ENCODE data around the gene CACNA1G.
A peak's percentile ranks its signal among the peaks of the same experiment; 100 is the strongest.

Gene CACNA1G

DNA sequence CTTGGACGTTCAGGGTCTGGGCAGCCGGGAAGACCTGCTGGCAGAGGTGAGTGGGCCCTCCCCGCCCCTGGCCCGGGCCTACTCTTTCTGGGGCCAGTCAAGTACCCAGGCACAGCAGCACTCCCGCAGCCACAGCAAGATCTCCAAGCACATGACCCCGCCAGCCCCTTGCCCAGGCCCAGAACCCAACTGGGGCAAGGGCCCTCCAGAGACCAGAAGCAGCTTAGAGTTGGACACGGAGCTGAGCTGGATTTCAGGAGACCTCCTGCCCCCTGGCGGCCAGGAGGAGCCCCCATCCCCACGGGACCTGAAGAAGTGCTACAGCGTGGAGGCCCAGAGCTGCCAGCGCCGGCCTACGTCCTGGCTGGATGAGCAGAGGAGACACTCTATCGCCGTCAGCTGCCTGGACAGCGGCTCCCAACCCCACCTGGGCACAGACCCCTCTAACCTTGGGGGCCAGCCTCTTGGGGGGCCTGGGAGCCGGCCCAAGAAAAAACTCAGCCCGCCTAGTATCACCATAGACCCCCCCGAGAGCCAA lies 65.6 kb downstream of the CACNA1G start:
- TF ChIP-seq, protein P1, sequence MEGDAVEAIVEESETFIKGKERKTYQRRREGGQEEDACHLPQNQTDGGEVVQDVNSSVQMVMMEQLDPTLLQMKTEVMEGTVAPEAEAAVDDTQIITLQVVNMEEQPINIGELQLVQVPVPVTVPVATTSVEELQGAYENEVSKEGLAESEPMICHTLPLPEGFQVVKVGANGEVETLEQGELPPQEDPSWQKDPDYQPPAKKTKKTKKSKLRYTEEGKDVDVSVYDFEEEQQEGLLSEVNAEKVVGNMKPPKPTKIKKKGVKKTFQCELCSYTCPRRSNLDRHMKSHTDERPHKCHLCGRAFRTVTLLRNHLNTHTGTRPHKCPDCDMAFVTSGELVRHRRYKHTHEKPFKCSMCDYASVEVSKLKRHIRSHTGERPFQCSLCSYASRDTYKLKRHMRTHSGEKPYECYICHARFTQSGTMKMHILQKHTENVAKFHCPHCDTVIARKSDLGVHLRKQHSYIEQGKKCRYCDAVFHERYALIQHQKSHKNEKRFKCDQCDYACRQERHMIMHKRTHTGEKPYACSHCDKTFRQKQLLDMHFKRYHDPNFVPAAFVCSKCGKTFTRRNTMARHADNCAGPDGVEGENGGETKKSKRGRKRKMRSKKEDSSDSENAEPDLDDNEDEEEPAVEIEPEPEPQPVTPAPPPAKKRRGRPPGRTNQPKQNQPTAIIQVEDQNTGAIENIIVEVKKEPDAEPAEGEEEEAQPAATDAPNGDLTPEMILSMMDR (IDR thresholded peaks at IDR 0.05; ENCODE audit: low read depth, low read length, missing control alignments) = peak; percentile 82
- H3K4me3 ChIP-seq (replicated peaks; ENCODE audit: low read depth, low read length) = no peak overlapping the region
- DNase-seq (ENCODE audit: extremely low read depth, low read depth) = peak; percentile 42

DNA sequence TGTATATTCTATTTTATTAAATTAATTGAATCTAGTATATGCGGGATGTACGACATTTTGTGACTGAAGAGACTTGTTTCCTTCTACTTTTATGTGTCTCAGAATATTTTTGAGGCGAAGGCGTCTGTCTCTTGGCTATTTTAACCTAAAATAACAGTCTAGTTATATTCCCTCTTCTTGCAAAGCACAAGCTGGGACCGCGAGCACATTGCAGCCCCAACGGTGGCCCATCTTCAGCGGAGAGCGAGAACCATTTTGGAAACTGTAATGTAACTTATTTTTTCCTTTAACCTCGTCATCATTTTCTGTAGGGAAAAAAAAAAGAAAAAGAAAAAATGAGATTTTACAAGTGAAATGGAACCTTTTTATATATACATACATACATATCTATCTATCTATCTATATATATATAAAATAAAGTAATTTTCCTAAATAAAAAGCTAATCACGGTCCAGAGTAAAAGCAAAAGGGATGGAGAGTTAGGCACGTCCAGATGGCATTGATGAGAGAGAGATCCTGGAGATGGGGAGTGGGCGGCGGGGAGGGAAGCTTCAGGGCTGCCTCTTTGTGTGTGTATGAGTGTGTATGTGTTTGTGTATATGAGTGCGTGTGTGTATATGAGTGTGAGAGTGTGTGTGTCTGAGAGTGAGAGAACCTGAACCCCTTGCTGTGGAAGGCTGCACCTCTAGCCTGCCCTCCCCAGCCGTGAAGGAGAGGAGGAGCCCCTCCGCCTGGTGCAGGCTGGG lies 66.7 kb downstream of the CACNA1G start:
- TF ChIP-seq, protein P1 (IDR thresholded peaks at IDR 0.05; ENCODE audit: low read depth, low read length, missing control alignments) = no peak
- DNase-seq (ENCODE audit: extremely low read depth, low read depth) = no peak
- H3K4me3 ChIP-seq (replicated peaks; ENCODE audit: low read depth, low read length) = no peak overlapping the region

DNA sequence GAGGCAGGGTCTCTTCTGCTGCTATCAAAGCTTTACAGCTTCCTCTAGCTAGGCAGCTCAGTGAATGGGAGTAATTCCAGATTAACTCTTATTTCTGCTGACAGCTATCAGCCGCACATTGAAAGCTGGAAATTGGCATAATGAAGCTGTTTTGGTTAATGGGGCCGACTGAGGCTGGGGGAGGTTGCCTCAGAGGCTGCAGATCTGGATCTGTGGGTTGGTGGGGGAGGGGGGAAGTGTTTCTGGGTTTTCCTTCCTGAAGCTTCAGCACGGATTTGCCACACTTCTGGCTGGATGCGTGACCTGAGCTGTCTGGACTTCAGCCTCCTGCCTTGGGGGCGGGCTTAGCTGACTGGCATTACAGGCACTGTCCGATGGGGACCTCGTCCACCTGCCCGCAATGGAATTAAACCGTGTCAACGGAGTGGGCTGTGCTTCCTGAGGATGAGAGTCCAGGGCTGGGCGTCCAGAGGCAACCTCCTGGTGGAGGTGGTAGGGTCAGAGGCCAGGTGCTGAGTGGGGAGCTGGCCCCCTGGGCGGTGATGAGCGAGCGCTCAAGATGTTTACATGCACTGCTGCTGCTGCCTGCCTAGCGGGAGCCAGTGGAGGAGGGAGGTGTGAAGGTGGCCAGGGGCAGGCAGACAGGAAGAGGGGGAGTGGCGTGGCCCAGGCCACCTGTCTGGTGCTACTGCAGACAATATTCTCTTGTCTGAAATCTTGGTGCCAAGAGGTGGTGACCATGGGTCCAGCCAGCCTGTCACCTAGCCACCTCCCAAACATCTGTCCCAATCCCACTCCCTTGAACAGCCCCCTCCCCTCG lies 67.5 kb downstream of the CACNA1G start:
- no peak for DNase-seq (ENCODE audit: extremely low read depth, low read depth)
- TF ChIP-seq, protein P1 (IDR thresholded peaks at IDR 0.05; ENCODE audit: low read depth, low read length, missing control alignments) = no peak
- H3K4me3 ChIP-seq (replicated peaks; ENCODE audit: low read depth, low read length) = no peak overlapping the region

DNA sequence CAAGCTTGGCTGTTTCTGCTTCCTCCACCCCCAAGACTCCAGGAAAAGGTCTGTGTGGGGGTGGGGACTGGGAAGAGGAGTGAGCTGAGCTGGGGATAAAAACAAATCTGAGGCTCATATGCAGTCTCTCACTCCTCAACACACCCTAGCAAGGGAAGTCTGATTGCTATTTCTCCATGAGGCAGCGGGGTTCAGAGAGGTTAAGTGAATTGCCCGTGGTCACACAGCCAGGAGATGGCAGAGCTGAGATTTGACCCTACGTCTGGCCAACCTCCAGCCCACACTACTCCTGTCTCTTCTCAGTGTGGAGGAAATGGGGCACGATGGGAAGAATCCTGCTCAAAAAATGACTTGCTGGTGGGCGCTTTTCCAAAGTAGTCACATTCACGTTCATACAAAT lies 69.4 kb downstream of the CACNA1G start:
- no peak overlapping the region for H3K4me3 ChIP-seq (replicated peaks; ENCODE audit: low read depth, low read length)
- TF ChIP-seq, protein P1 (IDR thresholded peaks at IDR 0.05; ENCODE audit: low read depth, low read length, missing control alignments) = no peak
- DNase-seq (ENCODE audit: extremely low read depth, low read depth) = no peak

DNA sequence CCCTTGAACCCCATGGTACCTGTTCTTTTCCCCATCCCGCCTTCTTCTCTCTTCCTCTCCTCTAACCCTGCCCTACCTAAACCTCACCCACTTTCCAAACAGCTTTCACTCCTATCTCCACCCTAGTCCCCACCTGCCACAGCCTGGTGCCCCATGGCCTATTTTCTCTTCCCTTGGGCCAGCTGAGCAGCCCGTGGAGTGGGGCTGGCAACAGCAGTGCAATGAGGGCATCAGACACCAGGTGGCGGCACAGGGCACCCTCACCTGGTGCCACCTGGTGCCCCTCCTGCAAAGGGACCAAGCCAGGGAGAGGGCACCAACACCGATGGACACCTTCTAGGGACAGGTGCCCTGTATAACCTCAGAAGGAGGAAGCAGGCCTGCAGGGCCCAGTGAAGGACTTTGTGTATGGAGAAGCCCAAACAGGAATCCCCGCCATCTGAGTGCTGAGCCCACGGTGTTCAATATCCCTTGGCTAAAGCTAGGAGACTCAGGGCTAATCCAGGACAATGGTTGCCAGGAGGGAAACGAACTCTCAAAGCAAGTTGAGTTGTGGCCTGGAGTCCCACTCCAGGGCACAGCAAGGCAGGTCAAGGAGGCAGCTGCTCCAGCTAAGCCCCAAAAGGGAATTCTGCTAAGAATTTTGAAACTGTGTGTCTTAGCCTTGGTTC lies 70.1 kb downstream of the CACNA1G start:
- TF ChIP-seq, protein P1 (IDR thresholded peaks at IDR 0.05; ENCODE audit: low read depth, low read length, missing control alignments) = peak; percentile 83
- no peak for DNase-seq (ENCODE audit: extremely low read depth, low read depth)

DNA sequence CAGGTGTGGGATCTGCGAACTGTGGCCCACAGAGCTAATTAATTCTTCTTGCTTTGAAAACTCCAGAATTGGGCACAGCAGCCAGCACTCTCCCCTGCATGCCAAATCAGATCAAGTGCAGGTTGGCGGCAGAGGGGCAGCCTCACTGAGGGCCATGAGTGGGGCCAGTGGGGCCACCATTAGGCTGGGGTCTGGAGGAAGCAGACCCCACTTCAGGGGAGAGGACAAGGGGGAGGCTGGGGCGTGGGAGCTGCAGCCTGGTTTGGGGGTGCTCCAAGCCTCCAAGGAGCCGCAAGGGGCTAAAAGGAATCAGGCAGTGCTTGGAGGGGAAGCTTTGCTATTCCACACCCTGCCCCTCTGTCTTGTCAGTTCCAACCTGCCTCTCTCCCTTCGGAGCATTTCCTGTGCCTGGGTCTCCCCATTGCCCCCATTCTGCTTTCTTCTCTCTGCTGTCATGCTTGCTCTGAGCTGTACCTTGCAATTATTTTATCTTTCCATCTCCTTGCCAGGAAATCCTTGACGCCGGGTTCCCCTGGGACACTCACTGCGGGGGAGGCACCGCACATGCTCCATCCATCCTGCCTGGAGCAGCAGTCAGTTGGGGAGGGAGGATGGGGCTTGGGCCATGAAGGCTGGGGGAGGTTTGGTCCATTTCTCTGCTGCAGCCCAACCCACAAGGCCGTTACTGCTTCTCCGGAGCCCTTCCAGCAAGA lies 70.8 kb downstream of the CACNA1G start:
- TF ChIP-seq, protein P1 (IDR thresholded peaks at IDR 0.05; ENCODE audit: low read depth, low read length, missing control alignments) = no peak
- H3K4me3 ChIP-seq (replicated peaks; ENCODE audit: low read depth, low read length) = no peak overlapping the region
- no peak for DNase-seq (ENCODE audit: extremely low read depth, low read depth)

More for the DNA sequence above, 70.1 kb downstream of the CACNA1G start:
- no peak overlapping the region for H3K4me3 ChIP-seq (replicated peaks; ENCODE audit: low read depth, low read length)
